ENCODE measurements around the gene MFN2. TPM values are rescaled to one million over a fixed set of nuclear protein-coding genes. Genes with fewer than 3 reads are reported as not detected.
"Not testable (repeated sequence)": the region's sequence is repeated elsewhere in the genome, so short reads cannot be mapped to it uniquely, and the experiment has no call there.

Gene MFN2
- total RNA-seq (2014; rRNA removed; shearing (Covaris generic)): 47.1 and 81.5 TPM in 2 replicates

GRCh38 chr1:11979851-11980675 lies at the start of gene MFN2:
MFN2 (plus strand) TSS chr1:11980444; CDS start chr1:11989169, 8,725 bp downstream.
- peak; percentile 98 for DNase-seq (ENCODE audit: low read depth)

GRCh38 chr1:11930571-11931445 lies 49.4 kb upstream of the MFN2 start:
- peak; percentile 49 for DNase-seq (ENCODE audit: low read depth)

GRCh38 chr1:11931845-11932244 lies 48.4 kb upstream of the MFN2 start:
- DNase-seq (ENCODE audit: low read depth): no peak

- peak; percentile 86 for DNase-seq (ENCODE audit: low read depth)
Observed at GRCh38 chr1:11934302-11935056, 45.8 kb upstream of the MFN2 start, which contains the start of gene PLOD1. PLOD1 (plus strand) TSS chr1:11934717; CDS start chr1:11934780, 63 bp downstream.

- no peak for DNase-seq (ENCODE audit: low read depth)
Observed at GRCh38 chr1:11935057-11935412, 45.2 kb upstream of the MFN2 start.

GRCh38 chr1:11935733-11936132 lies 44.5 kb upstream of the MFN2 start:
- DNase-seq (ENCODE audit: low read depth): not testable (repeated sequence)

- no peak for DNase-seq (ENCODE audit: low read depth)
Observed at GRCh38 chr1:11938722-11939526, 41.3 kb upstream of the MFN2 start.

GRCh38 chr1:11939794-11940193 lies 40.5 kb upstream of the MFN2 start:
- DNase-seq (ENCODE audit: low read depth): not testable (repeated sequence)

GRCh38 chr1:11940260-11940921 lies 39.9 kb upstream of the MFN2 start:
- DNase-seq (ENCODE audit: low read depth): no peak

- no peak for DNase-seq (ENCODE audit: low read depth)
Observed at GRCh38 chr1:11942280-11942679, 38.0 kb upstream of the MFN2 start.

GRCh38 chr1:11943619-11944018 lies 36.6 kb upstream of the MFN2 start:
- DNase-seq (ENCODE audit: low read depth): no peak

GRCh38 chr1:11944358-11944931 lies 35.8 kb upstream of the MFN2 start:
- DNase-seq (ENCODE audit: low read depth): no peak

GRCh38 chr1:11946647-11947046 lies 33.6 kb upstream of the MFN2 start:
- no peak for DNase-seq (ENCODE audit: low read depth)

- DNase-seq (ENCODE audit: low read depth): no peak
Observed at GRCh38 chr1:11948822-11949458, 31.3 kb upstream of the MFN2 start.

- DNase-seq (ENCODE audit: low read depth): no peak
Observed at GRCh38 chr1:11951901-11952300, 28.3 kb upstream of the MFN2 start.

- DNase-seq (ENCODE audit: low read depth): no peak
Observed at GRCh38 chr1:11952455-11953109, 27.7 kb upstream of the MFN2 start.

GRCh38 chr1:11955221-11955620 lies 25.0 kb upstream of the MFN2 start:
- DNase-seq (ENCODE audit: low read depth): no peak

GRCh38 chr1:11957398-11957797 lies 22.8 kb upstream of the MFN2 start:
- no peak for DNase-seq (ENCODE audit: low read depth)

- DNase-seq (ENCODE audit: low read depth): no peak
Observed at GRCh38 chr1:11957897-11958296, 22.3 kb upstream of the MFN2 start.

Measured in M059J (cell line).